ENCODE measurements around the gene BICC1. TPM values are rescaled to one million over a fixed set of nuclear protein-coding genes. Genes with fewer than 3 reads are reported as not detected.

Gene BICC1
- total RNA-seq, 1 donor from 2014 or later = 9.3 TPM

DNA sequence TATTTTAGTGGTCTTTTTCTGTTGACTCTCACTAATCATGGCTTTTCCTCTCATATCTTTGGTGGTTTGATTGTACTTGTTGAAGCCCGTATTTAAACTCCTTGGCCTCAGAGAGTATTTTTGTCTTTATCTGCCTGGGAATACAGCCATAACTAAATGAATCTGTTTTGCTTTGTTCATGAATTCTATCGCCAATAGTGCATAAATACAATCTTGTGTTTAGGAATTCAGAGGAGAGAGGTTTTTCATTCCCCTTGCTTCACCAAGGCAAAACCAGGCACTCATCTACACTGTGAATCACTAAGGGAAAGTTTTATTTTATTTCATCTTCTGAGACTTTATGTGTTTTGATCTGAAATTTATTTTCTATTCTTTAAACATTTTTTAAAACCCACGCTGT, 152.7 kb downstream of the BICC1 start:
- TF ChIP-seq, protein P1, sequence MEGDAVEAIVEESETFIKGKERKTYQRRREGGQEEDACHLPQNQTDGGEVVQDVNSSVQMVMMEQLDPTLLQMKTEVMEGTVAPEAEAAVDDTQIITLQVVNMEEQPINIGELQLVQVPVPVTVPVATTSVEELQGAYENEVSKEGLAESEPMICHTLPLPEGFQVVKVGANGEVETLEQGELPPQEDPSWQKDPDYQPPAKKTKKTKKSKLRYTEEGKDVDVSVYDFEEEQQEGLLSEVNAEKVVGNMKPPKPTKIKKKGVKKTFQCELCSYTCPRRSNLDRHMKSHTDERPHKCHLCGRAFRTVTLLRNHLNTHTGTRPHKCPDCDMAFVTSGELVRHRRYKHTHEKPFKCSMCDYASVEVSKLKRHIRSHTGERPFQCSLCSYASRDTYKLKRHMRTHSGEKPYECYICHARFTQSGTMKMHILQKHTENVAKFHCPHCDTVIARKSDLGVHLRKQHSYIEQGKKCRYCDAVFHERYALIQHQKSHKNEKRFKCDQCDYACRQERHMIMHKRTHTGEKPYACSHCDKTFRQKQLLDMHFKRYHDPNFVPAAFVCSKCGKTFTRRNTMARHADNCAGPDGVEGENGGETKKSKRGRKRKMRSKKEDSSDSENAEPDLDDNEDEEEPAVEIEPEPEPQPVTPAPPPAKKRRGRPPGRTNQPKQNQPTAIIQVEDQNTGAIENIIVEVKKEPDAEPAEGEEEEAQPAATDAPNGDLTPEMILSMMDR (IDR thresholded peaks at IDR 0.05) = no peak
- H3K4me3 ChIP-seq = peak overlapping the region; percentile 47 to 48
- peak overlapping the region in 1 of 2 donors; percentile 25 for H3K27ac ChIP-seq
- intact Hi-C loops (cut with DNase I) = no loop called here
- no peaks in the 10 kb centered on the region for H3K36me3 ChIP-seq
- H3K27me3 ChIP-seq = no peaks in the 10 kb centered on the region
- H3K9me3 ChIP-seq = peaks cover 0 to 17% of the 10 kb centered on the region in 2 donors
- no peak for DNase-seq (ENCODE audit: low spot score in 2 of 2)
- peaks cover 0 to 6% of the 10 kb centered on the region in 2 donors for H3K4me1 ChIP-seq

DNA sequence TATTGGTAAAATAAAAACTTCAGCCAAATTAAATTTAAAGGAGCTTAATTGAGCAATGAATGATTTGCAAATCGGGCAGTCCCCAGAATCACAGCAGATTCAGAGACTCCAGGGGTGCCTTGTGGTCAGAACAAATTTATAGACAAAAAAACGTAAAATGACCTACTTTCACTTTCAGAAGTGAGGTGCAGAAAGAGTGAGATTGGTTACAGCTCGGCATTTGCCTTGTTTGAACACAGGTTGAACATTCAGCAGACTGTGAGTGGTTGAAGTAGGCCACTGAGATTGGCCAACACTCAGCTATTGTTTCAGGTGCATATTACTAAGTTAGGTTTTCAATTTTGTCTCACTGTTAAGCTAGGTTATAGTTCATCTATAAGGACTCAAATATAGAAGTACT, 153.4 kb downstream of the BICC1 start:
- no peaks in the 10 kb centered on the region for H3K27me3 ChIP-seq
- peak overlapping the region; percentile 25 to 47 for H3K27ac ChIP-seq
- TF ChIP-seq, protein P1 (IDR thresholded peaks at IDR 0.05) = no peak
- H3K9me3 ChIP-seq = peaks cover 0 to 17% of the 10 kb centered on the region in 2 donors
- peak overlapping the region; percentile 47 to 48 for H3K4me3 ChIP-seq
- peaks cover 0 to 6% of the 10 kb centered on the region in 2 donors for H3K4me1 ChIP-seq
- intact Hi-C loops (cut with DNase I) = no loop called here
- DNase-seq (ENCODE audit: low spot score in 2 of 2) = no peak
- no peaks in the 10 kb centered on the region for H3K36me3 ChIP-seq

DNA sequence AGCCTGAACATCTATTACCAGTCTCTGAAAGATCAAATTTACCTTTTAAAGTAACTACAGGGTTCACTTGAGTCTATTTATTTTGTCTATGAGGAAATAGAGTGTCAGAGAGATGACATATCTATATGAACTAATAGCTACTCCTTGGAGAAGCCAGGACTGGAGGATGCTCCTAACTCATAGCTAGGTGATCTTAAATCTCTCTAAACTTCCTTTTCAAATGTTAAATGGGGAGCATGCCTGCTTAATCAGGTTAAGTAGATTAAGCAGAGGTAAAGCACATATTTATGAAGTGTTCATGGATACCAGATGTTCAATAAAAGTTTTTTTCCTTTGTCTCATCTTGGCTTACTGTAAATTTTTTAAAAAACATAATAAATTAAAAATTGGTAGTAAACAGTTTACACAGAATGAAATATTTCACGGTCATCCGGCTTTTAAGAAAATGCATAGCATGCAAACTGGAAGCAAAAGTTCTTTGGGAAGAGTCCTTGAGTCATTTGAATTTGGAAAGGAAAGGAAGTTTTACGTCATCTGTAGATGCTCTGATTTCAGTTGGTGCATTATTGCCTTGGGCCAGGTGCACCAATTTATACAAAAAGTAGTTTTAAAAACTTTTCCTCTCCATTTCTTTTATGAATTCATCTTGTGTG, 155.1 kb downstream of the BICC1 start:
- H3K4me3 ChIP-seq = no peak overlapping the region
- DNase-seq (ENCODE audit: low spot score in 2 of 2) = no peak
- TF ChIP-seq, protein P1 (IDR thresholded peaks at IDR 0.05) = no peak
- peaks cover 0 to 6% of the 10 kb centered on the region in 2 donors for H3K4me1 ChIP-seq
- no peaks in the 10 kb centered on the region for H3K27me3 ChIP-seq
- intact Hi-C loops (cut with DNase I) = no loop called here
- H3K27ac ChIP-seq = no peak overlapping the region
- peaks cover 0 to 17% of the 10 kb centered on the region in 2 donors for H3K9me3 ChIP-seq
- no peaks in the 10 kb centered on the region for H3K36me3 ChIP-seq

DNA sequence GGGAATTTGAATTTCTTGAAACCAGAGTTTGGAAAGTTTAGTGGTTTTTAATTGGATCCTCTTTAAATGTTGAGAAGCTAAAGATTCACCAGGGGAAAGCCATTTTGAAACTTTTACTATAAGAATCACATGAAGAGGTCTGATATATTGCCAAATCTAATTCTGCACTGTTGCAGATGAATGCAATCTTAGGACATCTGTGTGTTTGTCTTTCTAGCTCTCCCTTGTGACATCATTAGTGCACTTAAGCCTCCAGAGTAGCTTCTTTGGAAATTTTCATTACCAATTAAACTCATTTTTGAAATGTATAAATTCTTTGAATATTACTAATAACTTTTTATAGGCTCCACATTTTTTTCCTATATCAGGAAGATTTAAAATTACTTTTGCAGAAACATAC, 160.2 kb downstream of the BICC1 start:
- TF ChIP-seq, protein P1 (IDR thresholded peaks at IDR 0.05) = no peak
- DNase-seq (ENCODE audit: low spot score in 2 of 2) = no peak
- Histone ChIP-seq H3K36me3 (no peaks in the 10 kb centered on the region), H3K27ac (no peak overlapping the region), H3K27me3 (no peaks in the 10 kb centered on the region), H3K4me3 (no peak overlapping the region), H3K4me1 (peaks cover 0 to 6% of the 10 kb centered on the region in 2 donors), H3K9me3 (no peaks in the 10 kb centered on the region)
- intact Hi-C loops (cut with DNase I) = no loop called here

DNA sequence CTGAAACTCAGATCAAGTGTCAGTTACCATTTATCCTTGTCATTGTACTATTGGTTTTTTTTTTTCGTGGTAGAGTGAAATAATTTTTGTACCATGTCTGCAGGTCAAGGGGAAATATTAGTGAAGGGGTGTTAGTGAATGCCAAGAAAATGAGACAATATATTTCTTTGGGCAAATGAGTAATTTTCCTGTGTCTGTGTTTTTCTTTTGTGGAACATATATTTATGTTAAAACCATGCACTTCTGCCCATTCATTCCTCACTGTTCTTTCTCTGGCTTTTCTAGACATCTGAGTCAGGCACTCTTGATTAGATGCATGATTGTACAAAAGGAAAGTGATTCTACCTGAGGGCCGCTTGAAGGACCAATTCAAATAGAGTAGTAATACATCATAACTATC, 161.6 kb downstream of the BICC1 start:
- Histone ChIP-seq H3K36me3 (no peaks in the 10 kb centered on the region), H3K4me1 (peaks cover 0 to 4% of the 10 kb centered on the region in 2 donors), H3K4me3 (no peak overlapping the region), H3K9me3 (no peaks in the 10 kb centered on the region), H3K27me3 (no peaks in the 10 kb centered on the region), H3K27ac (no peak overlapping the region)
- DNase-seq (ENCODE audit: low spot score in 2 of 2) = no peak
- TF ChIP-seq, protein P1 (IDR thresholded peaks at IDR 0.05) = no peak
- intact Hi-C loops (cut with DNase I) = no loop called here

Measured in ascending aorta (tissue), 2 donors.